ENCODE measurements around the gene HMCN2. TPM values are rescaled to one million over a fixed set of nuclear protein-coding genes. Genes with fewer than 3 reads are reported as not detected.

Gene HMCN2
- total RNA-seq, 4 donors from 2014 or later, result 0.68 to 9.2 (median 4.7) TPM

GRCh38 chr9:130341839-130342713, 76.5 kb downstream of the HMCN2 start:
- no peak for TF ChIP-seq CTCF (IDR thresholded peaks at IDR 0.05; ENCODE audit: low read depth)

- TF ChIP-seq CTCF (IDR thresholded peaks at IDR 0.05; ENCODE audit: low read depth), result no peak
Measured at GRCh38 chr9:130342714-130343085, 77.1 kb downstream of the HMCN2 start.

- TF ChIP-seq CTCF (IDR thresholded peaks at IDR 0.05; ENCODE audit: low read depth), result no peak
Measured at GRCh38 chr9:130343445-130343918, 77.9 kb downstream of the HMCN2 start.

- TF ChIP-seq CTCF (IDR thresholded peaks at IDR 0.05; ENCODE audit: low read depth), result no peak
Measured at GRCh38 chr9:130344366-130344765, 78.8 kb downstream of the HMCN2 start.

- TF ChIP-seq CTCF (IDR thresholded peaks at IDR 0.05; ENCODE audit: low read depth), result no peak
Measured at GRCh38 chr9:130345009-130345896, 79.7 kb downstream of the HMCN2 start.

GRCh38 chr9:130345897-130346385, 80.4 kb downstream of the HMCN2 start:
- no peak for TF ChIP-seq CTCF (IDR thresholded peaks at IDR 0.05; ENCODE audit: low read depth)

GRCh38 chr9:130346431-130346830, 80.9 kb downstream of the HMCN2 start:
- TF ChIP-seq CTCF (IDR thresholded peaks at IDR 0.05; ENCODE audit: low read depth), result no peak
